Measurements from ENCODE around the gene ACSL4. TPM values are rescaled to one million over a fixed set of nuclear protein-coding genes. Genes with fewer than 3 reads are reported as not detected.
"Not testable (repeated sequence)": the region's sequence is repeated elsewhere in the genome, so short reads cannot be mapped to it uniquely, and the experiment has no call there.

Gene ACSL4
- total and polyA plus RNA-seq, 7 experiments from 2014 or later = 6.6 to 43.9 (median 20.9) TPM

- H3K36me3 ChIP-seq (ENCODE audit: control insufficient read depth in 2 of 3, insufficient read depth in 3 of 3, low read length in 3 of 3) = no peaks in the 10 kb centered on the region
- H3K27ac Mint-ChIP-seq = no peak overlapping the region
- no peak overlapping the region for H3K4me3 ChIP-seq (ENCODE audit: low read length)
- intact Hi-C loops (cut with micrococcal nuclease) = no loop called here
- ChIA-PET CTCF (no interaction called here), POLR2A (no interaction called here)
- peaks cover 0 to 7% (median 0%) of the 10 kb centered on the region in 5 donors for H3K36me3 Mint-ChIP-seq
- H3K4me3 Mint-ChIP-seq = no peak overlapping the region
- H3K9me3 ChIP-seq (ENCODE audit: control insufficient read depth in 2 of 3, low read length in 3 of 3) = no peaks in the 10 kb centered on the region
- H3K4me1 ChIP-seq (ENCODE audit: control insufficient read depth in 2 of 2, insufficient read depth in 2 of 2, low read length in 2 of 2) = no peaks in the 10 kb centered on the region
- DNase-seq (no peak), ATAC-seq (no peak)
- H3K27ac ChIP-seq (ENCODE audit: low read depth, low read length) = no peak overlapping the region
- no peaks in the 10 kb centered on the region for H3K9me3 Mint-ChIP-seq
- no peaks in the 10 kb centered on the region for H3K27me3 ChIP-seq (ENCODE audit: control insufficient read depth in 2 of 2, insufficient read depth in 2 of 2, low read length in 2 of 2)
- H3K4me1 Mint-ChIP-seq = peaks cover 0 to 17% (median 10%) of the 10 kb centered on the region in 7 donors
- H3K27me3 Mint-ChIP-seq = no peaks in the 10 kb centered on the region
Measured at GRCh38 chrX:109687903-109688302, 45.2 kb downstream of the ACSL4 start.

- intact Hi-C loops (cut with micrococcal nuclease) = no loop called here
- peaks cover 0 to 12% (median 0%) of the 10 kb centered on the region in 5 donors for H3K36me3 Mint-ChIP-seq
- CTCF ChIA-PET = no interaction called here
- H3K27ac Mint-ChIP-seq = no peak overlapping the region
- DNase-seq (no peak), ATAC-seq (no peak)
- H3K9me3 Mint-ChIP-seq = no peaks in the 10 kb centered on the region
- Histone ChIP-seq H3K4me3 (ENCODE audit: low read length) (no peak overlapping the region), H3K4me1 (ENCODE audit: control insufficient read depth in 2 of 2, insufficient read depth in 2 of 2, low read length in 2 of 2) (no peaks in the 10 kb centered on the region), H3K27ac (ENCODE audit: low read depth, low read length) (no peak overlapping the region), H3K36me3 (ENCODE audit: control insufficient read depth in 2 of 3, insufficient read depth in 3 of 3, low read length in 3 of 3) (no peaks in the 10 kb centered on the region), H3K9me3 (ENCODE audit: control insufficient read depth in 2 of 3, low read length in 3 of 3) (no peaks in the 10 kb centered on the region), H3K27me3 (ENCODE audit: control insufficient read depth in 2 of 2, insufficient read depth in 2 of 2, low read length in 2 of 2) (no peaks in the 10 kb centered on the region)
- H3K4me3 Mint-ChIP-seq = no peak overlapping the region
- POLR2A ChIA-PET = interaction anchor here (0.6 kb wide), 1 partner anchor 12 kb away, joined by 3 read pairs; no protein-coding TSS in a partner anchor
- no peaks in the 10 kb centered on the region for H3K27me3 Mint-ChIP-seq
- peaks cover 0 to 14% (median 9%) of the 10 kb centered on the region in 7 donors for H3K4me1 Mint-ChIP-seq
Measured at GRCh38 chrX:109685656-109686078, 47.4 kb downstream of the ACSL4 start.

GRCh38 chrX:109684136-109684535 lies 48.9 kb downstream of the ACSL4 start:
- ATAC-seq (no peak), DNase-seq (no peak)
- Histone ChIP-seq H3K9me3 (ENCODE audit: control insufficient read depth in 2 of 3, low read length in 3 of 3) (no peaks in the 10 kb centered on the region), H3K4me3 (ENCODE audit: low read length) (no peak overlapping the region), H3K27ac (ENCODE audit: low read depth, low read length) (no peak overlapping the region), H3K4me1 (ENCODE audit: control insufficient read depth in 2 of 2, insufficient read depth in 2 of 2, low read length in 2 of 2) (no peaks in the 10 kb centered on the region), H3K27me3 (ENCODE audit: control insufficient read depth in 2 of 2, insufficient read depth in 2 of 2, low read length in 2 of 2) (no peaks in the 10 kb centered on the region), H3K36me3 (ENCODE audit: control insufficient read depth in 2 of 3, insufficient read depth in 3 of 3, low read length in 3 of 3) (no peaks in the 10 kb centered on the region)
- Mint-ChIP-seq H3K27me3 (no peaks in the 10 kb centered on the region), H3K36me3 (peaks cover 0 to 15% (median 0%) of the 10 kb centered on the region in 5 donors), H3K4me1 (peaks cover 0 to 14% (median 9%) of the 10 kb centered on the region in 7 donors), H3K4me3 (peak overlapping the region in 1 of 10 donors; percentile 37), H3K27ac (no peak overlapping the region), H3K9me3 (no peaks in the 10 kb centered on the region)
- ChIA-PET POLR2A (no interaction called here), CTCF (no interaction called here)
- intact Hi-C loops (cut with micrococcal nuclease) = no loop called here

- Histone ChIP-seq H3K27me3 (ENCODE audit: control insufficient read depth in 2 of 2, insufficient read depth in 2 of 2, low read length in 2 of 2) (no peaks in the 10 kb centered on the region), H3K36me3 (ENCODE audit: control insufficient read depth in 2 of 3, insufficient read depth in 3 of 3, low read length in 3 of 3) (no peaks in the 10 kb centered on the region), H3K4me1 (ENCODE audit: control insufficient read depth in 2 of 2, insufficient read depth in 2 of 2, low read length in 2 of 2) (no peaks in the 10 kb centered on the region), H3K27ac (ENCODE audit: low read depth, low read length) (no peak overlapping the region), H3K4me3 (ENCODE audit: low read length) (no peak overlapping the region), H3K9me3 (ENCODE audit: control insufficient read depth in 2 of 3, low read length in 3 of 3) (no peaks in the 10 kb centered on the region)
- ATAC-seq = no peak
- no peaks in the 10 kb centered on the region for H3K27me3 Mint-ChIP-seq
- no peak overlapping the region for H3K4me3 Mint-ChIP-seq
- peaks cover 0 to 23% (median under 1%) of the 10 kb centered on the region in 5 donors for H3K36me3 Mint-ChIP-seq
- H3K27ac Mint-ChIP-seq = peak overlapping the region in 1 of 9 donors; percentile 1
- ChIA-PET CTCF (interaction anchor here (0.5 to 0.6 kb wide), 2 partner anchors 172 to 198 kb away, joined by 3 read pairs; no protein-coding TSS in a partner anchor), POLR2A (no interaction called here)
- intact Hi-C loops (cut with micrococcal nuclease) = no loop called here
- H3K4me1 Mint-ChIP-seq = peaks cover 0 to 7% (median 4%) of the 10 kb centered on the region in 7 donors
- DNase-seq = no peak
- H3K9me3 Mint-ChIP-seq = no peaks in the 10 kb centered on the region
Measured at GRCh38 chrX:109681475-109682081, 51.5 kb downstream of the ACSL4 start.

GRCh38 chrX:109679820-109680219 lies 53.2 kb downstream of the ACSL4 start:
- no peaks in the 10 kb centered on the region for H3K9me3 ChIP-seq (ENCODE audit: control insufficient read depth in 2 of 3, low read length in 3 of 3)
- H3K36me3 ChIP-seq (ENCODE audit: control insufficient read depth in 2 of 3, insufficient read depth in 3 of 3, low read length in 3 of 3) = peaks cover 0 to 4% (median 0%) of the 10 kb centered on the region in 3 experiments
- H3K9me3 Mint-ChIP-seq = no peaks in the 10 kb centered on the region
- no peak overlapping the region for H3K4me3 ChIP-seq (ENCODE audit: low read length)
- H3K4me1 Mint-ChIP-seq = peaks cover 0 to 7% (median 4%) of the 10 kb centered on the region in 7 donors
- intact Hi-C loops (cut with micrococcal nuclease) = no loop called here
- H3K4me1 ChIP-seq (ENCODE audit: control insufficient read depth in 2 of 2, insufficient read depth in 2 of 2, low read length in 2 of 2) = no peaks in the 10 kb centered on the region
- H3K4me3 Mint-ChIP-seq = no peak overlapping the region
- no peak overlapping the region for H3K27ac ChIP-seq (ENCODE audit: low read depth, low read length)
- no peaks in the 10 kb centered on the region for H3K27me3 Mint-ChIP-seq
- no peak for ATAC-seq
- H3K27ac Mint-ChIP-seq = no peak overlapping the region
- peaks cover 0 to 32% (median 6%) of the 10 kb centered on the region in 5 donors for H3K36me3 Mint-ChIP-seq
- CTCF ChIA-PET = no interaction called here
- no peaks in the 10 kb centered on the region for H3K27me3 ChIP-seq (ENCODE audit: control insufficient read depth in 2 of 2, insufficient read depth in 2 of 2, low read length in 2 of 2)
- POLR2A ChIA-PET = no interaction called here
- no peak for DNase-seq

GRCh38 chrX:109672239-109672638 lies 60.8 kb downstream of the ACSL4 start:
- ATAC-seq = no peak
- Mint-ChIP-seq H3K4me1 (peaks cover 0 to 3% (median 0%) of the 10 kb centered on the region in 7 donors), H3K9me3 (no peaks in the 10 kb centered on the region), H3K36me3 (peaks cover 0 to 30% (median 15%) of the 10 kb centered on the region in 5 donors), H3K27ac (no peak overlapping the region), H3K27me3 (no peaks in the 10 kb centered on the region), H3K4me3 (no peak overlapping the region)
- intact Hi-C loops (cut with micrococcal nuclease) = no loop called here
- Histone ChIP-seq H3K36me3 (ENCODE audit: control insufficient read depth in 2 of 3, insufficient read depth in 3 of 3, low read length in 3 of 3) (peaks cover 0 to 11% (median 0%) of the 10 kb centered on the region in 3 experiments), H3K9me3 (ENCODE audit: control insufficient read depth in 2 of 3, low read length in 3 of 3) (no peaks in the 10 kb centered on the region), H3K4me1 (ENCODE audit: control insufficient read depth in 2 of 2, insufficient read depth in 2 of 2, low read length in 2 of 2) (no peaks in the 10 kb centered on the region), H3K4me3 (ENCODE audit: low read length) (no peak overlapping the region), H3K27me3 (ENCODE audit: control insufficient read depth in 2 of 2, insufficient read depth in 2 of 2, low read length in 2 of 2) (no peaks in the 10 kb centered on the region), H3K27ac (ENCODE audit: low read depth, low read length) (no peak overlapping the region)
- CTCF ChIA-PET = no interaction called here
- POLR2A ChIA-PET = no interaction called here
- DNase-seq = no peak

GRCh38 chrX:109671170-109671569 lies 61.9 kb downstream of the ACSL4 start:
- H3K4me3 ChIP-seq (ENCODE audit: low read length); H3K27me3 ChIP-seq (ENCODE audit: control insufficient read depth in 2 of 2, insufficient read depth in 2 of 2, low read length in 2 of 2); H3K9me3 ChIP-seq (ENCODE audit: control insufficient read depth in 2 of 3, low read length in 3 of 3); POLR2A ChIA-PET; DNase-seq; CTCF ChIA-PET; H3K9me3 Mint-ChIP-seq; H3K27ac Mint-ChIP-seq; H3K27me3 Mint-ChIP-seq; H3K4me1 Mint-ChIP-seq; H3K27ac ChIP-seq (ENCODE audit: low read depth, low read length); H3K4me3 Mint-ChIP-seq; ATAC-seq; intact Hi-C loops (cut with micrococcal nuclease); H3K4me1 ChIP-seq (ENCODE audit: control insufficient read depth in 2 of 2, insufficient read depth in 2 of 2, low read length in 2 of 2): not testable (repeated sequence)
- H3K36me3 Mint-ChIP-seq = peaks cover 3 to 35% (median 16%) of the 10 kb centered on the region in 5 donors
- peaks cover 0 to 13% (median 0%) of the 10 kb centered on the region in 3 experiments for H3K36me3 ChIP-seq (ENCODE audit: control insufficient read depth in 2 of 3, insufficient read depth in 3 of 3, low read length in 3 of 3)
